Measurements from ENCODE around the gene TRIOBP. TPM values are rescaled to one million over a fixed set of nuclear protein-coding genes. Genes with fewer than 3 reads are reported as not detected.

The TRIOBP gene
- total and polyA plus RNA-seq, 2 of the 13 experiments (the other 11 are each of a cell fraction or from before 2014, with no cell fraction given): 6.1 to 15.4 TPM

GRCh38 chr22:37659066-37659896 is 37.6 kb upstream of the TRIOBP start (continued):
- TF ChIP-seq NFAT5 (CRISPR knock-in tag; IDR thresholded peaks at IDR 0.05) (no peak), ARNTL (CRISPR knock-in tag; IDR thresholded peaks at IDR 0.05) (peak; percentile 51; the same call in 1 of the 2 replicates), RELA (CRISPR knock-in tag; IDR thresholded peaks at IDR 0.05) (no peak), GATAD1 (CRISPR knock-in tag; IDR thresholded peaks at IDR 0.05) (peak; percentile 62; the same call in 1 of the 2 replicates), ZNF296 (CRISPR knock-in tag; conservative IDR thresholded peaks at IDR 0.05) (no peak), BRF2 (CRISPR knock-in tag; IDR thresholded peaks at IDR 0.05) (no peak), SIN3B (IDR thresholded peaks at IDR 0.05; ENCODE audit: low read length) (0 out of 2 replicates have a peak, but pooled peaks have one; percentile 28), ZNF512B (CRISPR knock-in tag; IDR thresholded peaks at IDR 0.05; ENCODE audit: borderline replicate concordance) (peak; percentile 70; the same call in 1 of the 2 replicates), AGO2 (optimal IDR thresholded peaks at IDR 0.05; ENCODE audit: low read depth, low read length) (peak; percentile 93), ZNF598 (CRISPR knock-in tag; IDR thresholded peaks at IDR 0.05; ENCODE audit: borderline replicate concordance) (peak; percentile 60; the same call in 1 of the 2 replicates), ZNF614 (CRISPR knock-in tag; IDR thresholded peaks at IDR 0.05; ENCODE audit: borderline replicate concordance) (peak; percentile 87), ZSCAN30 (CRISPR knock-in tag; IDR thresholded peaks at IDR 0.05) (0 out of 2 replicates have a peak, but pooled peaks have one; percentile 2), KDM3A (CRISPR knock-in tag; IDR thresholded peaks at IDR 0.05; ENCODE audit: low read depth) (0 out of 2 replicates have a peak, but pooled peaks have one; percentile 66), ZBTB39 (CRISPR knock-in tag; IDR thresholded peaks at IDR 0.05) (no peak), IKZF4 (CRISPR knock-in tag; IDR thresholded peaks at IDR 0.05; ENCODE audit: borderline replicate concordance, low read depth, not compliant biosample characterization) (peak; percentile 77)
